UCSD-AML1 (cell line): ENCODE results near the gene IBA57.
"Not testable (repeated sequence)": the region's sequence is repeated elsewhere in the genome, so short reads cannot be mapped to it uniquely, and the experiment has no call there.

ENCODE experiments used
- DNase-seq: peaks from one replicate; lab custom pipeline; 2025; ENCODE audit not compliant: unreplicated experiment; lab: John Stamatoyannopoulos, UW

Gene IBA57

DNA sequence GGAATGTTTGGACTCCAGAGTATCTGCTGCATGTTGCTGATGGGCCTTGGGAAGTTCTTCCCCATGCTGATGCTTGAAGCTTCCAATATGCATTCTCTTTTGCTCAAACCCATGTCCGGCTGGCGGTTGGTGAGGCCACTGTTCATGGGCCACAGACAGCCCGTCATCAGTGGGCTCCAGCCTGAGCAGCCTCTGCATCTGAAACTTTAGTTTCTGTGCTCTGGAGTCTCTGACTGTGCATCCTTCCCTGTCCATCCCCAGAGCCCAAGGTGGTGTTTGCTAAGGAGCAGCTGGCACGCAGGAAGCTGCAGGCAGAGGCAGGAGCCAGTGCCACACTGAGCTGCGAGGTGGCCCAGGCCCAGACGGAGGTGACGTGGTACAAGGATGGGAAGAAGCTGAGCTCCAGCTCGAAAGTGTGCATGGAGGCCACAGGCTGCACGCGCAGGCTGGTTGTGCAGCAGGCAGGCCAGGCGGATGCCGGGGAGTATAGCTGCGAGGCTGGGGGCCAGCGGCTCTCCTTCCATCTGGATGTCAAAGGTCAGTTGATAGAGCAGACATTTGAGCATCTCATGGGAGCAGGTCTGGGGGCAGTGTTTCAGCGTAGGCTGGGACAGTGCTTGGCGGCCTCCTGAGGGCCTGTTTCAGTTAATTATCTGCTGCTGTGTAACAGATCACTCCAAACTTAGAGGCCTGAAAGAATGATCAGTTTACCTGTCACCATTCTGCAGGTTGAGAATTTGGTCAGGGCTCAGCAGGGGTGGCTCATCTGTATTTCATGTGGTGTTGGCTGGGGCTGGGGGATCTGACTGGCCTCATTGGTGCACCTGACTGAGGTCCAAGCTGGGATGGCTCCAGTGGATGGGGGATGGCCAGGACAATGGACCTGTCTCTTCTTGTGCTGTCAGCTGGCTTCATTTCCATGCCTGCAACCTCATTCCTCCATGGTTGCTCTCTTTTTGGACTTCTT, 58.9 kb downstream of the IBA57 start:
- DNase-seq = no peak

DNA sequence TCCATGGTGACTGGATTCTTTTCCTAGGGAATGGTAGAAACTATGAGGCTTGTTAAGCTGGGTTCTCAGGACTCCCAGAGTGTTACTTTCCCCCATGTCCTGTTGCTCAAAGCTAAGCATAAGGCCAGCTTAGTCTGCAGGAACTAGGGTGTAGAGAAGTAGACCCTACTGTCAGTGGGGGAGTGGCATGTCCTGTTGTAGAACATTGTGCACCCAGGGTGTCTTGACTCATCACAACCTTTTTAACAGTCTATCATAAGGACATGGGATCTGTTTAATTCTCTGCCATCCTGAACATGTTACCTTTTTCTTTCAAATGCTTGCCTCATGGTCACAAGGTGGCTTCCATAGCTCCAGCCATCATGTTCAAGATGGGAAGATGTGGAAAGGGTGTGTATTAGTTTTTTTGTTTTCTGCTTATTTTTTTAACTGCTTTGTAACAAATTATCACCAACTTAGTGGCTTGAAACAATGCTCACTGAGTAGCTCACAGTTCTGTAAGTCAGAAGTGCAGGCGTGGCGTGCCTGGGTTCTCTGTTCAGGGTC, 59.6 kb downstream of the IBA57 start:
- no peak for DNase-seq

DNA sequence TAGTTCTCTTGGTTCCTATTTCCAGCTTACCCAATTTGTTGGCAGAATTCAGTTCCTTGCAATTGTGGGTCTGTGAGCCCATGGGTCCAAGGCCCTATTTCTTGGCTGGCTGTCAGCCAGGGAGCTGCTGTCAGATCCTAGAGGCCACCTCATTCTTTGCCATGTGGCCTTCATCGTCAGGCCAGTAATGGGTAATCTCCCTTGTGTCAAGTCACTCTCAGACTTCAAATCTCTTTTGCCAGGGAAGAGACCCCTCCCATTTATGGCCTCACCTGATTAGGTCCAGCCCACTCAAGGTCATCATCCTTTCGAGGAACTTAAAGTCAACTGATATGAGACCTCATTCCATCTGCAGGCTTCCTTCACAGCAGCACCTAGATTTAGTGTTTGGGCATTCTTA, 60.1 kb downstream of the IBA57 start:
- DNase-seq = no peak

DNA sequence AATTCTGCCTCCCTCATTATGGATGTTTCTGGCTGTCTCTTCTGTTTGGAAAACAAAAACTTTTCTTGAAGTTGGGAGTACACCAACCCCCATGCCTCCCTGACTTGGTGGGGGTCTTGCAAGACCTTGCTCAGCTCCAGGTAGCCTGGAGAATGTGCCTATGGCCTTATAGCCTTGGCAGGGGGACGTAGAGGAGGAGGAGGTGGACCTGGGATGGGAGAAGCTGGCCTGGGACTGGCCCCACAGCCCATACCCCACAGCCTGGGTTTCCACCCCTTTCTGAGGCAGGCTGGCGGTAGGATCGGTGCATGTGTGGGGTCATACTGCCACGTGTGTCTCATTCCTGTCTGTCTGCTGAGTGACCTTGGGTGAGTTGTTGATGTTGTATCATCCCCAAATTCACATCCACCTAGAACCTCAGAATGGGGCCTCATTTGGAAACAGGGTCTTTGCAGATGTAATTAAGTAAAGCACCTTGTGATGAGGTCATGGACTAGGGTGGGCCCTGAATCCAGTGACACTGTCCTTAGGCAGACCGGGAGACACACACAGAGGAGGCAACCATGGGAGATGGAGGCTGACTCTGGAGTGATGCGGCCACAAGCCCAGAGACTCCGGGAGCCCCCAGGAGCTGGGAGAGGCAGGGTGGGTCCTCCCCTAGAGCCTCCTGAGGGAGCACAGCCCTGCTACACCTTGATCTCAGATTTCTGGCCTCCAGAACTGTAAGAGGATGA, 60.7 kb downstream of the IBA57 start:
- no peak for DNase-seq

DNA sequence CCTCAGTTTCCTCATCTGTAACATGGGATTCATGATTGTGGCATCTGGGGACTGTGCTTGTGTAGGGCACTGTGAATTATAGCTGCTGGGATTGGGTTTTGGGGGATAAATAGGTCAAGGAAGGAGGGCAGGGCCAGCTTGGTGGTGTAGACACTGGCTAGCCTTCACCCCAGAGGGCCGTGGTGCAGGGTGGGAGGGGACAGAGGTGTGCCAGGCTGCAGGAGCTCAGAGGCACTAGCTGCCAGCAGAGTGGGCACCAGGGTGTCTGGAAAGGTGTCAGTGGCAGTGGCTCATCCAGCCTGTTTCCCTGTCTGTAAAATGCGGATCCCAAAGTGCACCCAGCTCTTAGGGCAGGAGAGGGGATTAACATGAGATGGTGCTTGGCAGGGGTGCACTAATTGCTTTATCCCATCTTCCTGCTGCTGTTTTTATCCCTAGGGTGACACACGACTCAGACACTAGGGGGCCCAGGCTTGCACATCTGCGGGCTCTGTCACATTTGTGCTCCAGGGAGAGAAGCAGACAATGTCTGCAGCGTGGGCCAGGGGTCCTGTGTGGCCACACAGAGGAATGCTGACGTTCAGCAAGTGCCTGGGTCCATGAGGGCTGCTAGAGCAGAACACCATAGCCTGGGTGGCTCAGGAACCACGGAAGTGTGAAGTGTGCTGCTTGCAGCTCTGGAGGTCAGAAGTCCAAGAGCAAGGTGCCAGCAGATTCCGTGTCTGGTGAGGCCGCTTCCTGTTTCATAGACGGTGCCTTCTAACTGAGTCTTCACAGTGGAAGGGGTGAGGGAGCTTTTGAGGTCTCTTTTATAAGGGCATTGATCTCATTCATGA, 61.6 kb downstream of the IBA57 start:
- DNase-seq = no peak

DNA sequence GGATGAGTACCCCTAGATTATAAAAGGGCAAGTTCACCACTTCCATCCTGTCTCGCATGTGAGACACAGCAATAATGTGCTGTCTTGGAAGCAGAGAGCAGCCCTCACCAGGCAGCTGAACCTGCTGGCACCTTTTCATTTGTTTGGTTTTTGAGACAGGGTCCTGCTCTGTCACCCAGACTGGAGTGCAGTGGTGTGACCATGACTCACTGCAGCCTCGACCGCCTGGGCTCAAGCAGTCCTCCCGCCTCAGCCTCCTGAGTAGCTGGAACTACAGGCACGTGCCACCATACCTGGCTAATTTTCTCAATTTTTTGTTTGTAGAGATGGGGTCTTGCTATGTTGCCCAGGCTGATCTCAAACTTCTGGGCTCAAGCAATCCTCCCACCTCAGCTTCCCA, 62.5 kb downstream of the IBA57 start:
- not testable (repeated sequence) for DNase-seq

DNA sequence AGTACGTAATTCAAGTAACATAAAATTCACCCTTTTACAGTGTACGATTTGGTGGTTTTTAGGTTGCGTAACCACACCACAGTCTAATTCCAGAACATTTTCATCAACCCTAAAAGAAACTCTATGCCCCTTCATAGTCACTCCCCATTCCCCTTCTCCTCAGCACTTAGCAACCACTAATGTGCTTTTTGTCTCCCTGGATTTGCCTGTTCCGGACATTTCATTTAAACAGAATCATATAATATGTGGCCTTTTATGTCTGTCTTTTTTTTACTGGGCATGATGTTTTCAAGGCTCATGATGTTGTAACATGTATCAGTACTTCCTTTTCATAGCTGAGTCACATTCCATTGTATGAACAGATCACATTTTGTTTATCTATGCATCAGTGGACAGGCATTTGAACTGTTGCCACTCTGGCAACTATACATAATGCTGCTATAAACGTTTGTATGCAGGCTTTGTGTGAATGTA, 63.0 kb downstream of the IBA57 start:
- no peak for DNase-seq

DNA sequence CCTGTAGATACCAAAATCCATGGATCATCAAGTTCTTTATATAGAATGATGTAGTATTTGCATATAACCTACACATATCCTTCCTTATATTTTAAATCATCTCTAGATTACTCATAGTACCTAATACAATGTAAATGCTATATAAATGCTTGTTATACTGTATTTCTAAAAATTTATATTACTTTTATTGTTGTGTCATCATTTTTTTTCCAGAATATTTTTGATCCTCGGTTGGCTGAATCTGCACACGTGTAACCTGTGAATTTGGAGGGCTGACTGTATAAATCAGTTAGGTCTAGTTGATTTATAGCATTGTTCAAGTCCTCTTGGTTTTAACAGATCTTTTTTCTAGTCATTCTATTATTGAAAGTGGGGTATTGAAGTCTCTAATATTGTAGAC, 65.6 kb downstream of the IBA57 start:
- DNase-seq = no peak
